ENCODE data around the gene ZNF385C. TPM values are rescaled to one million over a fixed set of nuclear protein-coding genes. Genes with fewer than 3 reads are reported as not detected.

ZNF385C gene
- total RNA-seq, 2 donors from 2014 or later, result 1.4 to 2.1 TPM

DNA sequence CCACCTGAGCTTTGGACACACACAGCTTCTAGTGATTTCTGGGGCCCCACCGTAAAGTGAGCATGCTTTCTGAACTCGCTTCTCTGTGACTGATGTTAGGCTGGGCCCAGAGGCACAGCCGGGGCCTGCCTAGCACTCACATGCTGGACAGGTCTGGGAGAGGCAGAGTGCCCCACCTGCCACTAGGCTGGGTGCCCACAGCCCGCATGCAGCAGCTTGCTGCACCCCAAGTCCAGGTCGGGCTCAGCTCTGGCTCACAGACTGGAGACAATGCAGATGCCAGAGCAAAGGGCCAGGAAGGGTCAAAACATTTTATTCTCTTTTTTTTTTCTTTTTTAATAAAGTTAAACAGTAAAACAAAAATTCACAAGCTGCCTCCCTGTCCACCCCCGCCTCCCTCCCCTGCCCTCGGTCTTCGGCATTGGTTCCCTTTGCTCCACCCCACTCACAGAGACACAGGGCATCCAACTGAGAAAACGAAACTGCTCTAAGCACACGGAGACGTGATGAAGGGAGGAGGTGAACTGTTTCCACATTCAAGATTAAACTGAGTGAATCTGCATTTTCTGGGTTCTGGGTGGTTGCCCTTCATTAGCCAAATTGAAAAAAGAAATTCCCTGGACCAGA, 122.0 kb downstream of the ZNF385C start:
- 93 to 96% methylated on average over 4 to 11 of the region's 11 CpGs for WGBS, 2 experiments (ENCODE audit: insufficient coverage in 1 of 2, insufficient read length in 1 of 2)
- H3K27ac ChIP-seq (ENCODE audit: low read depth, low read length), result no peak overlapping the region
- no peak overlapping the region for H3K9ac ChIP-seq (ENCODE audit: extremely low read depth, low read length, poor library complexity, severe bottlenecking)
- no peak overlapping the region for H3K4me3 ChIP-seq (ENCODE audit: low read length)
- no peak for DNase-seq
- H3K4me1 ChIP-seq (ENCODE audit: control insufficient read depth, insufficient read depth, low read length), result no peaks in the 10 kb centered on the region
- Mint-ChIP-seq H3K27me3 (ENCODE audit: insufficient read depth) (no peaks in the 10 kb centered on the region), H3K36me3 (ENCODE audit: low read depth) (peaks cover 82% of the 10 kb centered on the region), H3K9me3 (no peaks in the 10 kb centered on the region), H3K4me3 (no peak overlapping the region), H3K4me1 (peaks cover 3% of the 10 kb centered on the region), H3K27ac (no peak overlapping the region)
- H3K27me3 ChIP-seq (ENCODE audit: control insufficient read depth, insufficient read depth, low read length, poor library complexity, severe bottlenecking), result no peaks in the 10 kb centered on the region
- H3K36me3 ChIP-seq (ENCODE audit: control insufficient read depth, insufficient read depth, low read length), result peaks cover 89% of the 10 kb centered on the region
- TF ChIP-seq, protein P1, sequence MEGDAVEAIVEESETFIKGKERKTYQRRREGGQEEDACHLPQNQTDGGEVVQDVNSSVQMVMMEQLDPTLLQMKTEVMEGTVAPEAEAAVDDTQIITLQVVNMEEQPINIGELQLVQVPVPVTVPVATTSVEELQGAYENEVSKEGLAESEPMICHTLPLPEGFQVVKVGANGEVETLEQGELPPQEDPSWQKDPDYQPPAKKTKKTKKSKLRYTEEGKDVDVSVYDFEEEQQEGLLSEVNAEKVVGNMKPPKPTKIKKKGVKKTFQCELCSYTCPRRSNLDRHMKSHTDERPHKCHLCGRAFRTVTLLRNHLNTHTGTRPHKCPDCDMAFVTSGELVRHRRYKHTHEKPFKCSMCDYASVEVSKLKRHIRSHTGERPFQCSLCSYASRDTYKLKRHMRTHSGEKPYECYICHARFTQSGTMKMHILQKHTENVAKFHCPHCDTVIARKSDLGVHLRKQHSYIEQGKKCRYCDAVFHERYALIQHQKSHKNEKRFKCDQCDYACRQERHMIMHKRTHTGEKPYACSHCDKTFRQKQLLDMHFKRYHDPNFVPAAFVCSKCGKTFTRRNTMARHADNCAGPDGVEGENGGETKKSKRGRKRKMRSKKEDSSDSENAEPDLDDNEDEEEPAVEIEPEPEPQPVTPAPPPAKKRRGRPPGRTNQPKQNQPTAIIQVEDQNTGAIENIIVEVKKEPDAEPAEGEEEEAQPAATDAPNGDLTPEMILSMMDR (conservative IDR thresholded peaks at IDR 0.05), result no peak
- no peaks in the 10 kb centered on the region for H3K9me3 ChIP-seq (ENCODE audit: control insufficient read depth, low read length)

Other genes starting within 250 kb of the ZNF385C start
- 10 to 100 TPM; 13.3 to 15.9 TPM for gene KLHL11, start 233.1 kb downstream of the ZNF385C start, total RNA-seq
- 100 to 1,000 TPM; 261 to 304 TPM for gene ACLY, start 179.5 kb downstream of the ZNF385C start, total RNA-seq
- gene ODAD4, start 167.9 kb downstream of the ZNF385C start, total RNA-seq, result 1 to 10 TPM; 3.9 to 4.7 TPM
- gene CNP, start 131.7 kb downstream of the ZNF385C start, total RNA-seq, result 10 to 100 TPM; 64.3 to 79.6 TPM
- 100 to 1,000 TPM; 112 to 116 TPM for gene DNAJC7, start 81.0 kb downstream of the ZNF385C start, total RNA-seq
- gene NKIRAS2, start 78.4 kb downstream of the ZNF385C start, total RNA-seq, result 10 to 100 TPM; 48.0 to 51.2 TPM
- 1 to 10 TPM; 1.7 to 2.9 TPM for gene C17orf113, start 47.9 kb downstream of the ZNF385C start, total RNA-seq
- under 1 TPM; 0.38 to 0.48 TPM for gene DHX58, start 14.2 kb upstream of the ZNF385C start, total RNA-seq
- gene KAT2A, start 22.9 kb upstream of the ZNF385C start, total RNA-seq, result 10 to 100 TPM; 48.0 to 57.6 TPM
- gene HSPB9, start 24.3 kb upstream of the ZNF385C start, total RNA-seq, result under 1 TPM in 1 of 2 donors, not detected in 1; 0.22 TPM
- 10 to 100 TPM; 61.0 to 67.8 TPM for gene RAB5C, start 56.5 kb upstream of the ZNF385C start, total RNA-seq
- not detected for gene KCNH4, start 82.7 kb upstream of the ZNF385C start, total RNA-seq
- not detected for gene HCRT, start 87.0 kb upstream of the ZNF385C start, total RNA-seq
- 1 to 10 TPM; 4.4 to 8.4 TPM for gene GHDC, start 96.0 kb upstream of the ZNF385C start, total RNA-seq
- gene STAT5B, start 177.9 kb upstream of the ZNF385C start, total RNA-seq, result 10 to 100 TPM; 35.7 to 51.4 TPM
- 1 to 10 TPM; 3.5 to 4.8 TPM for gene STAT5A, start 190.0 kb upstream of the ZNF385C start, total RNA-seq

All from endodermal cell (in vitro differentiated cells).